Endothelial cell of umbilical vein (primary cell): Measurements from ENCODE around the gene VTI1A.

Experiments
- CTCF ChIP-seq, 2 donors: IDR thresholded peaks; 1 replicate in 1 of 2; 2 replicates in 1 of 2; pipeline ENCODE4 v1.5.1; 2011; ENCODE audit warnings: low read length in 2 of 2, mild to moderate bottlenecking in 2 of 2, moderate library complexity in 2 of 2, control low read depth in 1 of 2, inconsistent platforms in 1 of 2, low read depth in 1 of 2; ENCODE audit not compliant: insufficient read depth in 1 of 2; ENCODE audit errors: extremely low read depth in 1 of 2
- MYC ChIP-seq: IDR thresholded peaks from one replicate; pipeline ENCODE4 v1.6.1; 2011; ENCODE audit warnings: mild to moderate bottlenecking, low read depth, low read length

GRCh38 chr10:112698818-112699164 lies 251.8 kb downstream of the VTI1A start:
- TF ChIP-seq CTCF (IDR thresholded peaks at IDR 0.05; ENCODE audit: extremely low read depth in 1 of 2, insufficient read depth in 1 of 2, low read depth in 1 of 2, low read length in 2 of 2) (no peak), MYC (no peak)
